GM23248 (cell line): Measurements from ENCODE around the gene RPUSD2. TPM values are rescaled to one million over a fixed set of nuclear protein-coding genes. Genes with fewer than 3 reads are reported as not detected.

Experiments
- DNase-seq: peaks from one replicate; pipeline ENCODE4 v3.0.0-alpha.2; 2015
- H2AFZ ChIP-seq: fragments of 200-600 bp; sonication (generic); 2 replicates; pipeline ENCODE4 v1.6.1; 2016; ENCODE audit warnings: antibody characterized with exemption
- H3F3A ChIP-seq: fragments of 200-600 bp; sonication (generic); 2 replicates; pipeline ENCODE4 v1.6.1; 2016; ENCODE audit warnings: mild to moderate bottlenecking, antibody characterized with exemption, mixed run types; ENCODE audit not compliant: insufficient read depth
- H3K27ac ChIP-seq: fragments of 200-600 bp; sonication (generic); 2 replicates; pipeline ENCODE4 v1.5.1; 2016; ENCODE audit warnings: mild to moderate bottlenecking
- H3K27me3 ChIP-seq: fragments of 200-600 bp; sonication (generic); replicated peaks from 2 replicates; pipeline ENCODE4 v1.6.1; 2016; ENCODE audit warnings: mild to moderate bottlenecking; ENCODE audit not compliant: insufficient read depth
- H3K36me3 ChIP-seq: fragments of 200-600 bp; sonication (generic); 2 replicates; pipeline ENCODE4 v1.6.1; 2016; ENCODE audit warnings: low read depth, mild to moderate bottlenecking
- H3K4me1 ChIP-seq: fragments of 200-600 bp; sonication (generic); 2 replicates; pipeline ENCODE4 v1.6.1; 2016; ENCODE audit warnings: mild to moderate bottlenecking; ENCODE audit not compliant: insufficient read depth
- H3K4me2 ChIP-seq: fragments of 200-600 bp; sonication (generic); one replicate; pipeline ENCODE4 v1.6.1; 2016; ENCODE audit warnings: mild to moderate bottlenecking; ENCODE audit not compliant: unreplicated experiment
- H3K4me3 ChIP-seq: fragments of 200-600 bp; sonication (generic); 2 replicates; pipeline ENCODE4 v1.5.1; 2016; ENCODE audit warnings: mild to moderate bottlenecking
- H3K79me2 ChIP-seq: fragments of 200-600 bp; sonication (generic); 2 replicates; pipeline ENCODE4 v1.6.1; 2016; ENCODE audit warnings: mild to moderate bottlenecking; ENCODE audit not compliant: insufficient read depth
- H3K9ac ChIP-seq: fragments of 200-600 bp; sonication (generic); 2 replicates; pipeline ENCODE4 v1.6.1; 2016; ENCODE audit warnings: mild to moderate bottlenecking
- H3K9me2 ChIP-seq: fragments of 200-600 bp; sonication (generic); 2 replicates; pipeline ENCODE4 v1.6.1; 2016; ENCODE audit warnings: mixed run types, mild to moderate bottlenecking, moderate library complexity; ENCODE audit not compliant: insufficient read depth
- H3K9me3 ChIP-seq: fragments of 200-600 bp; sonication (generic); one replicate; pipeline ENCODE4 v1.6.1; 2017; ENCODE audit warnings: low read depth
- H4K20me1 ChIP-seq: fragments of 200-600 bp; sonication (generic); 2 replicates; pipeline ENCODE4 v1.6.0; 2016; ENCODE audit not compliant: insufficient read depth
- EZH2 ChIP-seq: fragments of 200-600 bp; sonication (generic); IDR thresholded peaks from 2 replicates; pipeline ENCODE4 v1.6.1; 2018; ENCODE audit warnings: antibody characterized with exemption, mild to moderate bottlenecking; ENCODE audit not compliant: insufficient read depth, poor library complexity, severe bottlenecking
- EZH2phosphoT487 ChIP-seq: fragments of 200-600 bp; sonication (generic); IDR thresholded peaks from 2 replicates; pipeline ENCODE4 v1.6.1; 2018; ENCODE audit warnings: antibody characterized with exemption, moderate library complexity, mild to moderate bottlenecking, low read depth; ENCODE audit not compliant: insufficient read depth
- WGBS, 2 experiments: methylation state at CpG; one replicate each; pipeline ENCODE4 v1.1.6; 2015 to 2017; ENCODE audit warnings: low lambda C conversion rate in 2 of 2, low coverage in 1 of 2; ENCODE audit errors: missing lambda C conversion rate in 2 of 2; 5-methylcytosine and 5-hydroxymethylcytosine counted together
- in situ Hi-C: fragments of 300-500 bp; cut with MboI; formaldehyde crosslinking; loops from 2 replicates; pipeline ENCODE4 v1.15.0; 2020
- polyA plus RNA-seq: library from polyadenylated mRNA; unstranded; fragments of >200 nt; fragmentation: Nextera tagmentation; extraction: Ambion mirVana; gene quantifications from 2 replicates; pipeline ENCODE4 v1.2.1, GENCODE V29; 2016
- total RNA-seq: library from RNA; depleted of rRNA; stranded (reverse); fragments of >200 nt; shearing (Covaris generic); gene quantifications from 2 replicates; pipeline ENCODE4 v1.2.3, GENCODE V29; 2014

RPUSD2 gene
- total and polyA plus RNA-seq, 2 experiments from 2014 or later, result 9.6 to 12.8 TPM

- in situ Hi-C loops, result no loop called here
- no peaks in the 10 kb centered on the region for H3K9me3 ChIP-seq
- no peak for TF ChIP-seq EZH2phosphoT487
- TF ChIP-seq EZH2, result no peak
- no peak overlapping the region for H3K4me3 ChIP-seq
- no peaks in the 10 kb centered on the region for H3K9me2 ChIP-seq
- peaks cover 13% of the 10 kb centered on the region for H3K36me3 ChIP-seq
- no peaks in the 10 kb centered on the region for H4K20me1 ChIP-seq
- 93 to 96% methylated on average over 6 of the region's 6 CpGs for WGBS, 2 experiments
- no peak for DNase-seq
- H3K4me1 ChIP-seq, result no peaks in the 10 kb centered on the region
- H3K79me2 ChIP-seq, result no peaks in the 10 kb centered on the region
- H3K4me2 ChIP-seq, result no peak overlapping the region
- H3F3A ChIP-seq, result no peaks in the 10 kb centered on the region
- H3K27me3 ChIP-seq, result no peaks in the 10 kb centered on the region
- no peak overlapping the region for H3K9ac ChIP-seq
- H3K27ac ChIP-seq, result no peak overlapping the region
- H2AFZ ChIP-seq, result no peak overlapping the region
These were observed 18.6 kb upstream of the RPUSD2 start for GRCh38 chr15:40550341-40551037.

GRCh38 chr15:40554161-40554525, 15.0 kb upstream of the RPUSD2 start:
- Histone ChIP-seq H3K27me3 (no peaks in the 10 kb centered on the region), H3K36me3 (peaks cover 32% of the 10 kb centered on the region), H3K4me1 (no peaks in the 10 kb centered on the region), H4K20me1 (no peaks in the 10 kb centered on the region), H3F3A (no peaks in the 10 kb centered on the region), H3K79me2 (peaks cover 13% of the 10 kb centered on the region), H3K4me2 (no peak overlapping the region), H3K27ac (no peak overlapping the region), H3K9me3 (no peaks in the 10 kb centered on the region), H3K9ac (no peak overlapping the region), H3K9me2 (no peaks in the 10 kb centered on the region), H2AFZ (no peak overlapping the region), H3K4me3 (no peak overlapping the region)
- WGBS, 2 experiments, result 72 to 83% methylated on average over 4 of the region's 4 CpGs
- no peak for DNase-seq
- TF ChIP-seq EZH2phosphoT487 (no peak), EZH2 (no peak)
- in situ Hi-C loops, result no loop called here

GRCh38 chr15:40555876-40556275, 13.2 kb upstream of the RPUSD2 start:
- Histone ChIP-seq H3K27ac (no peak overlapping the region), H3K9ac (no peak overlapping the region), H3K4me3 (no peak overlapping the region), H4K20me1 (no peaks in the 10 kb centered on the region), H3K79me2 (peaks cover 30% of the 10 kb centered on the region), H3K36me3 (peaks cover 32% of the 10 kb centered on the region), H3K9me3 (no peaks in the 10 kb centered on the region), H3K9me2 (no peaks in the 10 kb centered on the region), H3K4me1 (no peaks in the 10 kb centered on the region), H2AFZ (no peak overlapping the region), H3K4me2 (no peak overlapping the region), H3F3A (no peaks in the 10 kb centered on the region), H3K27me3 (no peaks in the 10 kb centered on the region)
- TF ChIP-seq EZH2phosphoT487, result no peak
- TF ChIP-seq EZH2, result no peak
- DNase-seq, result no peak
- in situ Hi-C loops, result no loop called here
- 89 to 96% methylated on average over 2 of the region's 2 CpGs for WGBS, 2 experiments

- no peaks in the 10 kb centered on the region for H3K27me3 ChIP-seq
- no peak for DNase-seq
- no peak overlapping the region for H3K4me2 ChIP-seq
- no peak overlapping the region for H3K27ac ChIP-seq
- no peaks in the 10 kb centered on the region for H3K9me2 ChIP-seq
- H3K9ac ChIP-seq, result no peak overlapping the region
- no peak overlapping the region for H3K4me3 ChIP-seq
- TF ChIP-seq EZH2phosphoT487 (no peak), EZH2 (no peak)
- no peaks in the 10 kb centered on the region for H3F3A ChIP-seq
- no peaks in the 10 kb centered on the region for H4K20me1 ChIP-seq
- no peaks in the 10 kb centered on the region for H3K4me1 ChIP-seq
- H3K79me2 ChIP-seq, result peaks cover 63% of the 10 kb centered on the region
- in situ Hi-C loops, result no loop called here
- no peaks in the 10 kb centered on the region for H3K9me3 ChIP-seq
- WGBS, 2 experiments, result 68 to 71% methylated on average over 6 of the region's 6 CpGs
- no peak overlapping the region for H2AFZ ChIP-seq
- H3K36me3 ChIP-seq, result peaks cover 39% of the 10 kb centered on the region
These were observed 10.0 kb upstream of the RPUSD2 start for GRCh38 chr15:40558952-40559742.
